ENCODE data around the gene LSR.
A peak's percentile ranks its signal among the peaks of the same experiment; 100 is the strongest.

GRCh38 chr19:35267818-35268535 lies 19.2 kb downstream of the LSR start:
- TF ChIP-seq, protein P1, sequence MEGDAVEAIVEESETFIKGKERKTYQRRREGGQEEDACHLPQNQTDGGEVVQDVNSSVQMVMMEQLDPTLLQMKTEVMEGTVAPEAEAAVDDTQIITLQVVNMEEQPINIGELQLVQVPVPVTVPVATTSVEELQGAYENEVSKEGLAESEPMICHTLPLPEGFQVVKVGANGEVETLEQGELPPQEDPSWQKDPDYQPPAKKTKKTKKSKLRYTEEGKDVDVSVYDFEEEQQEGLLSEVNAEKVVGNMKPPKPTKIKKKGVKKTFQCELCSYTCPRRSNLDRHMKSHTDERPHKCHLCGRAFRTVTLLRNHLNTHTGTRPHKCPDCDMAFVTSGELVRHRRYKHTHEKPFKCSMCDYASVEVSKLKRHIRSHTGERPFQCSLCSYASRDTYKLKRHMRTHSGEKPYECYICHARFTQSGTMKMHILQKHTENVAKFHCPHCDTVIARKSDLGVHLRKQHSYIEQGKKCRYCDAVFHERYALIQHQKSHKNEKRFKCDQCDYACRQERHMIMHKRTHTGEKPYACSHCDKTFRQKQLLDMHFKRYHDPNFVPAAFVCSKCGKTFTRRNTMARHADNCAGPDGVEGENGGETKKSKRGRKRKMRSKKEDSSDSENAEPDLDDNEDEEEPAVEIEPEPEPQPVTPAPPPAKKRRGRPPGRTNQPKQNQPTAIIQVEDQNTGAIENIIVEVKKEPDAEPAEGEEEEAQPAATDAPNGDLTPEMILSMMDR (IDR thresholded peaks at IDR 0.05; ENCODE audit: low read depth, low read length) = no peak
- TF ChIP-seq POLR2A (IDR thresholded peaks at IDR 0.05; ENCODE audit: extremely low read depth, insufficient read length) = peak; percentile 48

Measured in NB4 (cell line).